LNCAP (cell line): ENCODE results near the gene ABHD17C.

ENCODE experiments used
- TF ChIP-seq, protein P1 (sequence below): fragments of 450-650 bp; IDR thresholded peaks from 2 replicates; pipeline ENCODE4 v1.5.1; 2017; ENCODE audit warnings: mild to moderate bottlenecking

The ABHD17C gene

DNA sequence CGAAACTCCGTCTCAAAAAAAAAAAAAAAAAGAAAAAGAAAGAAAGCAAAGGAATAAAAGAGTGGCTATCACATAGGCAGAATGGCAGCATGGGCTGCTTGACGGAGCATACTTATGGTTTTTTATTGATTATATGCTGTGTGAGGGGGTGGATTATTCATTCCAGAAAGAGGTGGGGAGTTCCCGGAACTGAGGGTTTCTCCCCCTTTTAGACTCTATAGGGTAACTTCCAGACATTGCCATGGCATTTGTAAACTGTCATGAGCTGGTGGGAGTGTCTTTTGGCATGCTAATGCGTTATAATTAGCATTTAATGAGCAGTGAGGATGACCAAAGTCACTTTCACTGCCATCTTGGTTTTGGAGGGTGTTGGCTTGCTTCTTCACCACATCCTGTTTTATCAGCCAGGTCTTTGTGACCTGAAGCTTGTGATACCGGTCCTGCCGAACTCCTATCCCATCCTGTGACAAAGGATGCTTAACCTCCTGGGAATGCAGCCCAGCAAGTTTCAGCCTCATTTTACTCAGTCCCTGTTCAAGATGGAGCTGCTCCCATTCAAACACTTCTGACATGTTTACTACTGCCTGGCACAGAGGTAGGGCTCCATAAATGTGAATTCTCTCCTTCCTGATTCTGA, 15.8 kb upstream of the ABHD17C start:
- TF ChIP-seq, protein P1, sequence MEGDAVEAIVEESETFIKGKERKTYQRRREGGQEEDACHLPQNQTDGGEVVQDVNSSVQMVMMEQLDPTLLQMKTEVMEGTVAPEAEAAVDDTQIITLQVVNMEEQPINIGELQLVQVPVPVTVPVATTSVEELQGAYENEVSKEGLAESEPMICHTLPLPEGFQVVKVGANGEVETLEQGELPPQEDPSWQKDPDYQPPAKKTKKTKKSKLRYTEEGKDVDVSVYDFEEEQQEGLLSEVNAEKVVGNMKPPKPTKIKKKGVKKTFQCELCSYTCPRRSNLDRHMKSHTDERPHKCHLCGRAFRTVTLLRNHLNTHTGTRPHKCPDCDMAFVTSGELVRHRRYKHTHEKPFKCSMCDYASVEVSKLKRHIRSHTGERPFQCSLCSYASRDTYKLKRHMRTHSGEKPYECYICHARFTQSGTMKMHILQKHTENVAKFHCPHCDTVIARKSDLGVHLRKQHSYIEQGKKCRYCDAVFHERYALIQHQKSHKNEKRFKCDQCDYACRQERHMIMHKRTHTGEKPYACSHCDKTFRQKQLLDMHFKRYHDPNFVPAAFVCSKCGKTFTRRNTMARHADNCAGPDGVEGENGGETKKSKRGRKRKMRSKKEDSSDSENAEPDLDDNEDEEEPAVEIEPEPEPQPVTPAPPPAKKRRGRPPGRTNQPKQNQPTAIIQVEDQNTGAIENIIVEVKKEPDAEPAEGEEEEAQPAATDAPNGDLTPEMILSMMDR, result no peak

DNA sequence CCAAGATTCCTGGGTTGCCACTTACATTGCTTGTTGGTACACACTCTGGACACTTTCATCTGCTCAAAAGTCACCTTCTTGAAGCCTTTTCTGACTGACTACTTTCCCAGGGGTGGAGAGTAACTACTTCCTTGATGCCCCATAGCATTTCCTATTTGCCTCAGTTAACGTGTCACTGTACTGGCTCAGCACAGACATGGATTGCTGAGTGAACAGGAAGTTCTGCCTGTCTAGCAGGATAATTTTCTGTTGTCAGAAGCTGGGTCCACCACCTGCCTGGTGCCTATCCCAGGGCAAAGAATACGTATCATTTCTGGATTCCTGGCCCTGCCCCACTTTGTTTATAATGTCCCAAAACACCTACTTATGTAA, 15.3 kb upstream of the ABHD17C start:
- TF ChIP-seq, protein P1, result no peak

DNA sequence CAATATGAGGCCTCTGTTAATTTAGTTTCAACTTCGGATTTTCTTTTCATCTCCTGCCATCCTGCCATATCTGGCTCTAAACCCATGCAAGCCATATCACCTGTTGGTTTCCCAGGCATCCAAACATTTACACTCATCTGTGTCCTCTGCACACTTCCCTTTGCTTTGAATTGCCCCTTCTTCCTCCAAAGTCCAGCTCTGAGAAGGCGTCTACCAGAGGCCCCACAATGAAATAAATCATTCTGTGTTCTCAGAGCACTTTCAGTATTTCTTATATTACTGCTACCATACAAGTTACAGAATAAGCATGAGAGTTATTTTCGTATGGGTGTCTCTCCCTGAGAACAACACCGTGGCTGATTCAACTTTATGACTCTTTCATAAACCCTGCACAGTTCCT, 12.9 kb upstream of the ABHD17C start:
- TF ChIP-seq, protein P1, result no peak

DNA sequence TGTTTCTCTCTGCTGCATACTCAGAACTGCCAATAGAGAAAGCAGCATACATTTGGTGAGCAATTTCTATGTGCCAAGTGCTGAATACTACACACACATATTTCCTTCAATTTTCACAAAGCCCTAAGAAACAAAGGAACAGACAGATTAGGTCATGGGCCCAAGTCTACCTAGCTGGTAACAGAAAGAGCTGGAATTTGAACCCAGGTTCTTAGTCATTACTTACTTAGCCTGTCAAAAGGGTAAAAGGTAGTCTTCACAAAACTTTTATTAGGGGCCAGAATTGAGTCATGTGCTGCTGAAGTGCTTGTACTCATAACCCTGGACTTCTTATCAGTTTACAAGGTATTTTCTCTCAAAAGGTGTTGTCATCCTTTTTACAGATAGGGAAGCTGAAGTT, 10.4 kb upstream of the ABHD17C start:
- TF ChIP-seq, protein P1, result no peak

GRCh38 chr15:80685628-80686027, 9.5 kb upstream of the ABHD17C start:
- TF ChIP-seq, protein P1, result no peak

DNA sequence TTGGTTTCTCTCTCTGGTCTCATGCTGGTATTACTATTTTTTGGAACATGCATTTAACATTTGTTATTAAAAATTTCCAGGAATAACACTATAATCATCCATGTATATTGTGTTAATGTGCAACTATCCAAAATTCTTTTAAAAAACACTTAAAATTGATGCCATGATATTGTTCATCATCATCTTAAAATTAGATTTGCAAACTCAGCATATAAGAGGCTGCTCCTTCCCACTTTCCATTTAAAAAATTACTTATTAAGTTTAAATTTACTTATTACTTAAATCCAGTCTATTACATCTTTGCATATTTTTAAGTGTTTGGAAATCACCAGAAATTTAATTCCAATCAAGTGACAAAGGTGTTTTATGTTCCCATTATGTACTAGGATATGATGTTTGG, 5.8 kb upstream of the ABHD17C start:
- TF ChIP-seq, protein P1, result no peak

DNA sequence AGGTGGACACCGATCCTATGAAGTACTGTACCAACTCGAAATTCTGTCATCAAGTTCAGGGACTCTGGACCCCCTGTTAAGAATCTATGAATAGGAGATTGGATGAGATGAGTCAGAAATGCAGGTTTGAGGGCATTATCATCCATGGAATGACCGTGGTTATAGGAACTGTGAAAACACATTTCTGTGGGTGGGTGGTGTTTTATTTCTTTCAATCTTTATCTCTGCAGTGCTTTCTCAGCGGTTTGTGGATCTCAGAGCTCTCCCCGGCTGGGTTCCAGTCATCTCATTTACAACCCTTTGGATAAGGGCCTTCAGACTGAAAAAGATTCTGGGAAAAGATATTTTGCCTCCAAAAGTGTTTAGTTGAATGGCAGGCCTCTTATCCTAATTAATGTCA, 5.4 kb upstream of the ABHD17C start:
- TF ChIP-seq, protein P1, result no peak

DNA sequence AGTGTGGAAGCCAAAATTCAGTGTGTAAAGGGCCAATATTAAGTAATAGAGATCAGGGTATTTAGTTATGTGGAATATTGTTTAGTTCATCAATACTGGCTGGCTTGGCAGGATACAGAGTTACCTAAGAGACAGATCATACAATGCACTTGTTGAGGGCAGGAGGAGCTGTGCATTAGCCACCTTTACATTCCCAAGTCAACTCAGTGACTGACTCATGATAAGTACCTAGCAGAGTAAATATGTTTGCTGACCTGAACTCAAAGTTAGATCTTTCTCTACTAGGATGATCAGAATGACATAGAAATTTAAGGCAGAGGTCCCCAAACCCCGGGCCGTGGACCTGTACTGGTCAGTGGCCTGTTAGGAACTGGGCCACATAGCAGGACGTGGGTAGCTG, 3.5 kb upstream of the ABHD17C start:
- TF ChIP-seq, protein P1, result no peak
